Measurements from ENCODE around the gene CTNNA3.
"Not testable (repeated sequence)": the region's sequence is repeated elsewhere in the genome, so short reads cannot be mapped to it uniquely, and the experiment has no call there.

The CTNNA3 gene

DNA sequence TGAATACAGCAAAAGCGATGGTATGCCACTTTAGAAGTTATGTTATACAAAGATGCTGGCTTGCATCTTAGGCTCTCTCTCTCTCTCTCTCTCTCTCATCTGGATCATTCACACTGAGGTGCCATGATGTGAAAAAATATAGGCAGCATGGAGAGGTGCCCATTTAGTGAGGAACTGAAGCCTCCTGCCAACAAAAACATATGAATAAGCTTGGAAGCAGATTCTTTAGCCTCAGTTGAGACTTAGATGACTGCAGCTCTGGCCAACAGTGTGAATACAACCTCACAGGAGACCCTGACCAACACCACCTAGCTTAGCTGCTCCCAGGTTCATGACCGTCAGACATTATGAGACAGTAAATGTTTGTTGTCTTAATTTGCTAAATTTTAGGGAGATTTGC lies 1330.3 kb downstream of the CTNNA3 start:
- no peak for TF ChIP-seq CTCF (IDR thresholded peaks at IDR 0.05; ENCODE audit: extremely low read depth, insufficient read depth, missing control alignments)
- no peak for DNase-seq (ENCODE audit: low spot score)
- in situ Hi-C loops (cut with MboI; ENCODE audit: low pct_unique_long_range_greater_than_20kb, low sequenced_read_pairs, unreplicated experiment): no loop called here

- DNase-seq (ENCODE audit: low spot score): no peak
- in situ Hi-C loops (cut with MboI; ENCODE audit: low pct_unique_long_range_greater_than_20kb, low sequenced_read_pairs, unreplicated experiment): no loop called here
These were observed 1333.5 kb downstream of the CTNNA3 start for GRCh38 chr10:66362522-66362921.

GRCh38 chr10:66353822-66354221 lies 1342.2 kb downstream of the CTNNA3 start:
- DNase-seq (ENCODE audit: low spot score); in situ Hi-C loops (cut with MboI; ENCODE audit: low pct_unique_long_range_greater_than_20kb, low sequenced_read_pairs, unreplicated experiment): not testable (repeated sequence)

More at GRCh38 chr10:66362522-66362921, 1333.5 kb downstream of the CTNNA3 start:
- TF ChIP-seq CTCF (IDR thresholded peaks at IDR 0.05; ENCODE audit: extremely low read depth, insufficient read depth, missing control alignments): no peak

DNA sequence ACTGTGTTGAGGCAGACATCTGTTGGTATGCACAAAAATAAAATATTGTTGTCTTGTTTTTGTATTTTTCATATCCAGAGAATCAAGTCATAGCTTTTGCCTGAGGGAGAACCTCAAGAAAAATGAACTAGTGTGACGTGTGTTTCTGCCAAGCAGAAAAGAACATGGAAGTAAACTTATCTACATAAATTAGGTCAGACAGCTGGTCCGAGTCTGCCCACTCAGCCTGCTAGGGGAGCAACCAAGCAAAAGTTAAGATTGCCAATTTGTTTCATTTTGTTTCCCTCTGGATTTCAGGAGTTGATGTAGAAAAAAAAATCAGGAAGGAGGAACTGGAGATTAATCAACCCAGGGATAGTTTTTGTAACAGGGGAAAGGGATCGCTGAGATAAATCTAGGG lies 1342.6 kb downstream of the CTNNA3 start:
- no peak for TF ChIP-seq CTCF (IDR thresholded peaks at IDR 0.05; ENCODE audit: extremely low read depth, insufficient read depth, missing control alignments)
- DNase-seq (ENCODE audit: low spot score): no peak
- in situ Hi-C loops (cut with MboI; ENCODE audit: low pct_unique_long_range_greater_than_20kb, low sequenced_read_pairs, unreplicated experiment): no loop called here

GRCh38 chr10:66350622-66351399 lies 1345.2 kb downstream of the CTNNA3 start:
- TF ChIP-seq CTCF (IDR thresholded peaks at IDR 0.05; ENCODE audit: extremely low read depth, insufficient read depth, missing control alignments): no peak
- in situ Hi-C loops (cut with MboI; ENCODE audit: low pct_unique_long_range_greater_than_20kb, low sequenced_read_pairs, unreplicated experiment): no loop called here
- DNase-seq (ENCODE audit: low spot score): no peak

DNA sequence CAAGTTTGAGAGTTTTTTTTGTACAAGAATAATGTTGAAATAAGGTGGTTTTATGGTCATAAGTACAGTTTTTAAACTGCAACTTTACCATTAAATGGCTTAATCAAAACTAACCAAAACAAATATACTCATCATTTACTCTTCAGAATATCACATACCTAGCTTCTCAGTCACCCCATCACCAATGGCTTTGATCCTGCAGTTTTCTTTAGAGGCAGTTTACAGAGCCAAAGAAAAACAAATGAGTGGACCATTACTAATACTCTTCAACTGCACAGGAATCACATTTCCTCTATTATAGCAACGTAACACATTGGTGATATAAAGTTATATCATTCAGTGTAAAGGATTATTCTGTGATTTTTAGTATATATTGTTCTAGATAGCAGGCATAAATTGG lies 1346.3 kb downstream of the CTNNA3 start:
- no peak for TF ChIP-seq CTCF (IDR thresholded peaks at IDR 0.05; ENCODE audit: extremely low read depth, insufficient read depth, missing control alignments)
- in situ Hi-C loops (cut with MboI; ENCODE audit: low pct_unique_long_range_greater_than_20kb, low sequenced_read_pairs, unreplicated experiment): no loop called here
- no peak for DNase-seq (ENCODE audit: low spot score)

- in situ Hi-C loops (cut with MboI; ENCODE audit: low pct_unique_long_range_greater_than_20kb, low sequenced_read_pairs, unreplicated experiment): no loop called here
- no peak for DNase-seq (ENCODE audit: low spot score)
- TF ChIP-seq CTCF (IDR thresholded peaks at IDR 0.05; ENCODE audit: extremely low read depth, insufficient read depth, missing control alignments): no peak
These were observed 1346.9 kb downstream of the CTNNA3 start for GRCh38 chr10:66349076-66349475.
